Right atrium auricular region (tissue), 2 donors: Measurements from ENCODE around the gene CLDN19. TPM values are rescaled to one million over a fixed set of nuclear protein-coding genes. Genes with fewer than 3 reads are reported as not detected.

ENCODE experiments used
- DNase-seq: peaks from one replicate; pipeline ENCODE4 v3.0.0-alpha.2; 2019; ENCODE audit warnings: low spot score
- H3K27ac ChIP-seq, 2 donors: fragments of 200-600 bp; sonication (generic); 1 replicate in 1 of 2; 2 replicates in 1 of 2; pipeline ENCODE4 v1.5.1; 2016 to 2019
- H3K27me3 ChIP-seq, 2 donors: fragments of 200-600 bp; sonication (generic); one replicate each; pipeline versions ENCODE4 v1.5.1 to v1.6.0; 2017 to 2019
- H3K36me3 ChIP-seq: fragments of 200-600 bp; sonication (generic); one replicate; pipeline ENCODE4 v1.5.1; 2016
- H3K4me1 ChIP-seq, 2 donors: fragments of 200-600 bp; sonication (generic); one replicate each; pipeline versions ENCODE4 v1.5.1 to v1.6.0; 2017 to 2019
- H3K4me3 ChIP-seq, 2 donors: fragments of 200-600 bp; sonication (generic); 1 replicate in 1 of 2; 2 replicates in 1 of 2; pipeline ENCODE4 v1.5.1; 2017 to 2019; ENCODE audit warnings: mild to moderate bottlenecking in 1 of 2, moderate library complexity in 1 of 2
- H3K9me3 ChIP-seq, 2 donors: fragments of 200-600 bp; sonication (generic); one replicate each; pipeline ENCODE4 v1.5.1; 2019
- CTCF ChIP-seq, 2 donors: fragments of 200-600 bp; sonication (generic); IDR thresholded peaks; one replicate each; pipeline ENCODE4 v1.5.1; 2019; ENCODE audit warnings: antibody characterized with exemption in 2 of 2
- total RNA-seq, 2 donors: library from RNA; depleted of rRNA; stranded (reverse); fragments of >200 nt; gene quantifications; one replicate each; pipeline ENCODE4 v1.1.0, GENCODE V29; 2016

CLDN19 gene
- total RNA-seq, 2 donors from 2014 or later, result 0.28 TPM; not detected in 1

- Histone ChIP-seq H3K9me3 (no peaks in the 10 kb centered on the region), H3K4me1 (no peaks in the 10 kb centered on the region), H3K27me3 (no peaks in the 10 kb centered on the region), H3K27ac (no peak overlapping the region), H3K4me3 (no peak overlapping the region), H3K36me3 (no peaks in the 10 kb centered on the region)
- DNase-seq, result no peak
- TF ChIP-seq CTCF (IDR thresholded peaks at IDR 0.05), result no peak
Measured at GRCh38 chr1:42736571-42737200, 3.4 kb downstream of the CLDN19 start.

- Histone ChIP-seq H3K4me1 (no peaks in the 10 kb centered on the region), H3K27me3 (no peaks in the 10 kb centered on the region), H3K4me3 (no peak overlapping the region), H3K36me3 (no peaks in the 10 kb centered on the region), H3K9me3 (no peaks in the 10 kb centered on the region), H3K27ac (no peak overlapping the region)
- DNase-seq, result no peak
- TF ChIP-seq CTCF (IDR thresholded peaks at IDR 0.05), result no peak
Measured at GRCh38 chr1:42736152-42736551, 3.9 kb downstream of the CLDN19 start.

- Histone ChIP-seq H3K4me1 (no peaks in the 10 kb centered on the region), H3K9me3 (no peaks in the 10 kb centered on the region), H3K27ac (no peak overlapping the region), H3K36me3 (no peaks in the 10 kb centered on the region), H3K27me3 (no peaks in the 10 kb centered on the region), H3K4me3 (no peak overlapping the region)
- no peak for TF ChIP-seq CTCF (IDR thresholded peaks at IDR 0.05)
- DNase-seq, result no peak
Measured at GRCh38 chr1:42735477-42736105, 4.4 kb downstream of the CLDN19 start.

- Histone ChIP-seq H3K36me3 (no peaks in the 10 kb centered on the region), H3K27ac (no peak overlapping the region), H3K9me3 (no peaks in the 10 kb centered on the region), H3K4me1 (no peaks in the 10 kb centered on the region), H3K27me3 (no peaks in the 10 kb centered on the region), H3K4me3 (no peak overlapping the region)
- TF ChIP-seq CTCF (IDR thresholded peaks at IDR 0.05), result no peak
- no peak for DNase-seq
Measured at GRCh38 chr1:42735056-42735455, 5.0 kb downstream of the CLDN19 start.

- no peaks in the 10 kb centered on the region for H3K27me3 ChIP-seq
- H3K36me3 ChIP-seq, result no peaks in the 10 kb centered on the region
- H3K9me3 ChIP-seq, result no peaks in the 10 kb centered on the region
- no peak for TF ChIP-seq CTCF (IDR thresholded peaks at IDR 0.05)
- H3K27ac ChIP-seq, result no peak overlapping the region
- H3K4me3 ChIP-seq, result no peak overlapping the region
- no peaks in the 10 kb centered on the region for H3K4me1 ChIP-seq
- DNase-seq, result no peak
Measured at GRCh38 chr1:42734201-42735035, 5.6 kb downstream of the CLDN19 start.
